Stimulated activated CD4-positive, alpha-beta T cell treated with anti-CD3 and anti-CD28 coated beads, Interleukin-2, amount 100 ng/mL, for 48 hours (primary cell): ENCODE measurements around the gene RHOF.
A peak's percentile ranks its signal among the peaks of the same experiment; 100 is the strongest.
"Not testable (repeated sequence)": the region's sequence is repeated elsewhere in the genome, so short reads cannot be mapped to it uniquely, and the experiment has no call there.

Experiments
- DNase-seq, 2 donors: peaks; one replicate each; pipeline ENCODE4 v3.0.0-alpha.2; 2020

Gene RHOF

DNA sequence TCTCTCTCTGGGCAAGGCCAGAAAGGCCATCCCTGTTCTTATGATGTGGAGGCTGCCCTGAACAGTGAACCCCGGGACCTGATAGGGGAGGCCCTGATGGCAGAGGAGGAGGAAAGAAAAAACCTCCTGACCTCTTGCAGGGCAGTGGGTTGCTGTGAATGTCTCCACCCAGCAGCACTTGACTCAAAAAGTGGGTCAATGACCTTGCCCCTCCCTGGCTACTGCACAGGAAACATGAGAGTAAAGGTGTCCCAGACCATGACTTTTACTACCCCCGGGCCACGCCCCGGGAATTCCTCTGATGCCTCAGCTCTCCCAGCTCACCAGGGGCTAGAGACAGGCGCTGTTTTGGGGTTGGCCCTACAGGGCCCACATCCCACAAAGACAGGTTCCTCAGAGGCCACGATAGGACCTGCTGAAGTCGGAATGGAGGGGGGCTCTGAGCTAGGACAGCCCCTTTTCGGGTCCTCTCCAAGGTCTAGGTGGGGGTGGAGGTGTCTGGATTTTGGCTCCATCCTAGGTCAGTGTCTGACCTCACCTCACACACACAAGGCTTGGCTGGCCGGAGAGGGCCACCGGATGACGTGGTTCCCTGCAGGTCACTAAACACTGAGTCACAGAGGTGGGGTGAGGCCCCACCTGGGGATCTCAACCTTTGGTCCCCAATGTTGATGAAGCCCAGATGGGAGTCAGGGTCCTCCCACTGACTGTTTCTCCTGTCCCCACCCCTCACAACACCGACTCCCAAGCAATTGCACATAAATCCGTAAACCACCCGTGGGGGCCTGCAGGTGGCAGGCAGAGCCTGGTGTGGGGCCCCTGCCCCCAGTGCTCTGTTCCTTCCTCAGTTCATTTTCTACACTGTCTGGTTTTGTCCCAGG, 1.6 kb downstream of the RHOF start:
- no peak for DNase-seq

DNA sequence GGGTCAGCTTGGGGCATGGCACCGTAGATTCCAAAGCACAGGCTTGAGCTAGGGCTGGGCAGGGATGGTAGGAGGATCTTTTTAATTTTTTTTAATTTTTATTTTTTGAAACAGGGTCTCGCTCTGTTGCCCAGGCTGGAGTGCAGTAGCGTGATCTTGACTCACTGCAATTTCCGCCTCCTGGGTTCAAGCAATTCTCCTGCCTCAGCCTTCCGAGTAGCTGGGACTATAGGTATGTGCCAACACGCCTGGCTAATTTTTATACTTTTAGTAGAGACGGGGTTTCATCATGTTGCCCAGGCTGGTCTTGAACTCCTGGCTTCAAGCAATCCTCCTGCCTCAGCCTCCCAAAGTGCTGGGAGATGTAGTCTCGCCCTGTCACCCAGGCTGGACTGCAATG, 2.7 kb downstream of the RHOF start:
- DNase-seq = not testable (repeated sequence)

DNA sequence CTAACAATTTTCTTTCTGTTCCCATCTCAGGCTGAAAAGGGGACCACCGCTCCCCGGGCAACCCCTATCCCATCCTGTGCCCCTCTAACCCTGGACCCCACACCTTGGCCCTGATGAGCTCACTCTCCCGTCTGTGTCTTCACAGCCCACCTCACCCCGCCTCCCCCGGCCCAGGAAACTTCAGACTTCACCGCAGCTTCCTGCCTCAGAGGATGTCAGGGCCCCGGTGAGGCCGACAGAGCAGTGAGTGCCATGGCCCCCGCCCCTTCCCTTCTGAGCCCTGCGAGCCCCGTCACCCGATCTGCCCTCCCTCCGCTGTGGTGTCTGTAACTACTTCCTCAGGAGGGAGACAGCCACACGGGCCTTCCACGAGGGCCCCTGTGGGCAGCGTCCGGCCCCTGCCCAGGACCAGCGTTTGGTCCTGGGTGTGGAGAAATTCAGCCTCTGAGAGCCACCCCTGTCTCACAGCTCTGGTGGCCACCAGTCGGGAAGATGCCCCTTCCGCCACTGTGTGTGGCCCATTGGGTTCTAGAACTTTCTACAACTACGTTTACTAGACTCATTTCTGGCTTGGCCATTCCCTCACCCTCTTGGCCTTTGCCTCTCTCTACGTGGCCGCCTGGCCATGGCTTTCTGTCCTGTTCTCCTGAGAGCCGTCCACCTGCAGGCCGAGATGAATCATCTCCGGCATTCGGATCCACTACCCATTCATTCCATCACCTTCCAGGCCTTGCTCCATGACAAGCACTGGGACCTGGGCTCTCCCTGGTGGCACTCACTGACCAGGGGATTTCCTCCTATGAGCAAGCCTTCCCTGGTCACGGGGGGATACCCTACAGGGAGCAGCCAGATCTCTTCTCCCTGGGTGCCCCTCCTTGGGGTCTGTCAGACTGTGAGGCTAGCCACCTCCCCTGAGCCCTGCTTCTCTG, 3.4 kb downstream of the RHOF start:
- DNase-seq = peak; percentile 75 to 86

DNA sequence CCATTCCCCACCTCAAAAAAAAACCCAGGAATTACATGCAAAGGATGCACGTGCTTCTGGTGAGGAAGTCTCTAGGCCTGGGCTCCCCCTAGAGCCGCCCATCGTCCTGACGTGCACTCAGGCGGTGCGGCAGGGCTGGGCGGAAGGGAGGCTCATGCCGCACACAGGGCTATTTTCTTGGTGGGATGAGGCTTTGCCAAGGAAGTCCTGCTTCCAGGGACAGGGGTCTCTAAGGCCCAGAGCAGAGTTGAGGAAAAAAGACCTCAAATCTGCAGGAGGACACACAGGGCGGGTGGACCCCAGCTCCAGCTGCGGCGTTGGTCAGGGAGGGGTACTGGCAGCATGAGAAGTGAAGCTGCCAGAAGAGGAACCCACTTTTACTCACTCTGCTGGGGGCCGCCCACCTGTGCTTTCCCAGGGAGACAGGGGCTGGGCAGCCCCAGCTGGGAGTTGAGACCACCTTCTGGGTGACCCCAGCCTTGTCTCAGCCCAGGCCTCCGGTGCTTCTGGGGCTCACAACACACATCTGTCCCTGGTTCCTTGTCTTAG, 4.2 kb downstream of the RHOF start:
- DNase-seq = no peak

DNA sequence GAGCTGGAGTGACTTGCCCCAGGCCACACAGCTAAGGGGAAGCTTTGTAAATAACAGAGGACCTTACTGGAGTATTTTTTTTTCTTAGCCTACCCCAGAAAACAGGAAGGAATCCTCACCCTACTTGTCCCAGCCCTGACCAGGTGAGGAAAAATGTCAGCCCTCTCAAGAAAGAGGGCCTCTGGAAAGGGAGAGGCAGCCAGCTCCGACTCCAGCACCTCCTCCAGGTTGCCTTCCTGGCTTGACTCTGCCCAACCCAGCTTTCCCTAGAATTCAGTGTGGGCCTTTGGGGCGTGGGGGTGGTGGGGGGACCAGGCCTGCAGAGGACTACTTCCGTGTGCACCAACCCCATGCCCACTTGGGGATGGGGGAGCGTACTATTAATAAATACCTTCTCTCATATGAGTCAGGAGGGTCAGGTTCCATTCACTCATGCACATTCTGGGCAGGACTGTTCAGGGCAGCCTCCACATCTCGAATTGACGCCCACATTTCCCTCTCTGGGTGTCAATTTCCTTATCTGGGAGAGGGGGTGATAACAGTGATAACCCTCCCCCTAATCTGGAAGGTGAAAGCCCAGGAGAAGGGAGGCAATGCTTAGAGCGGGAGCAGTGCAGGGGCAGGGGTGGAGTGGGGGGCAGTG, 5.2 kb downstream of the RHOF start:
- DNase-seq = no peak

DNA sequence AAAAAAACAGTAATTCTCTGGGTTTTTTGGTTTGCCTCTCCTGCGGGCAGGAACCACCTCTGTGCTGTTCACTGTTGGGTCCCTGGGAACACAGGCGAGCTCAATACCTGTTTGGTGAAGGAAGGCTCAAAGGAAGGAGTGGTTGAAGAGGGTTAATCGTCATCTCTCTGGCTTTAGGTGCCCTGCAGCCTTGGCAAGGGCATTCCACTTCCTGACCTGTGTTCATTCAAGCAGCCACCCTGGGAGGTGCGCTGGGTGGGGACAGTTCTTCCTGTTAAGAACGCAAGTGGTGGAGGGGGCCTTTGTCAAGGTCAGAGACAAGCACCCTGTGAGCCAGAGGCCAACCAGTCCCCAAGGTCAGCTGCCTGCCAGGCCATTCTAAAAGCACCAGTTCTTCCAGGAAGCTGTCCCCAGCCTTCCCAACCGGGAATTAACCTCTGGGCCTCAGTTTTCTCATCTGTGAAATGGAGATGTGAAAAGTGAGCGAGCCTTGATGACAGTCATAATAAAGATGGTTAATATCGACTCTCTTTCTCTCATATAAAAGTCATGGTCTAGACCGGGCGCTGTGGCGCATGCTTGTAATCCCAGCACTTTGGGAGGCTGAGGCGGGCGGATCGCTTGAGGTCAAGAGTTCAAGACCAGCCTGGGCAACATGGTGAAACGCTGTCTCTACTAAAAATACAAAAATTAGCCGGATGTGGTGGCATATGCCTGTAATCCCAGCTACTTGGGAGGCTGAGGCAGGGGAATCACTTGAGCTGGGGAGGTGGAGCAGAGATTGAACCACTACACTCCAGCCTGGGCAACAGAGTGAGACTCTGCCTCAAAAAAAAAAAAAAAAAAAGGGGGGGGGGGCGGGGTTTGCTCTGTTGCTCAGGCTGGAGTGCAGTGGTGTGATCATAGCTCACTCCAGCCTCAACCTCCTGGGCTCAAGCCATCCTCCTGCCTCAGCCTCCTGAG, 6.1 kb downstream of the RHOF start:
- DNase-seq = no peak

DNA sequence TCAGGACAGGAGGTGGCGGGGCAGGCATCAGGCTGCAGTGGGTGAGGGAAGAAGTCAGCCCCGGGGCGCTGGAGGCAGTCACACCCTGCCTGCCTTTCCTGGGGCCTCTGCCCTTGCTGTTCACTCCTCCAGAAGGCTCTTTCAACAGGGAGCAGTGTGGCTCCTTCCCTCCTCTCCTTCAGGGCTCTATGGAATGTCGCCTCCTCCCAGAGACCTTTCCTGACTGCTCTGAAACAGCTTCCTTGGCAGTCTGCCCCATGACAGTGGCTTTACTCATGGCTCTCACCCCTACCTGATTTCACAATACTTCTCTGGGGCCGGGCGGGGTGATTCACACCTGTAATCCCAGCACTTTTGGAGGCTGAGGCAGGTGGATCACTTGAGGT, 7.1 kb downstream of the RHOF start:
- DNase-seq = no peak

DNA sequence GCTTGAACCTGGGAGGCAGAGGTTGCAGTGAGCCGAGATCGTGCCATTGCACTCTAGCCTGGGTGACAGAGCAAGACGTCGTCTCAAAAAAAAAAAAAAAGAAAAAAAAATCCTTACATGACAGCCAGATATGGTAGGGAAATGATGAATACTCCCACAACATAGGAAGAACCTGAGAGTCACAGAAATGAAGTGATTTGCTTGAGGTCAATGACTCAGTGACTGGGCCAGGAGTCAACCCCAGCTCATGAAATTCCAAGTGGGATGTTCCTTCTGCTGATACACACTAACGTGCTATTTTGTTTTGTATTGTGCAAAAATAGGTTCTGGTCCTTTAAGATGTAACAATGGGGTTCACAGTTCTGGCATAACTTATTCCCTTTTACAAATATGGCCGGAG, 9.0 kb downstream of the RHOF start:
- no peak for DNase-seq

DNA sequence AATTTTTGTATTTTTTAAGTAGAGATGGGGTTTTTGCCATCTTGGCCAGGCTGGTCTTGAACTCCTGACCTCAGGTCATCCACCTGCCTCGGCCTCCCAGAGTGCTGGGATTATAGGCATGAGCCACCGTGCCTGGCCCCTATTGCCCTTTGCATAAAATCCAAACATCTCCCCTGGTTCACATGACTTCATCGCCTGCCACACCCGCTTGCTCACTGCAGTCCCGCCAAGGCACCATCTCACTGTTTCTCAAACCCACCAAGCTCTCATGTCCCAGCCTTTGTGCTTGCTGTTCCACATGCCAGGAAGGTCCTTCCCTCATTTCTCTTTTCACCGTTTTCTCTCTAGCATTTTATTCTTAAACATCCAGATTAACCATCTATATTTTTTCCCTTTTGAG, 9.7 kb downstream of the RHOF start:
- no peak for DNase-seq

DNA sequence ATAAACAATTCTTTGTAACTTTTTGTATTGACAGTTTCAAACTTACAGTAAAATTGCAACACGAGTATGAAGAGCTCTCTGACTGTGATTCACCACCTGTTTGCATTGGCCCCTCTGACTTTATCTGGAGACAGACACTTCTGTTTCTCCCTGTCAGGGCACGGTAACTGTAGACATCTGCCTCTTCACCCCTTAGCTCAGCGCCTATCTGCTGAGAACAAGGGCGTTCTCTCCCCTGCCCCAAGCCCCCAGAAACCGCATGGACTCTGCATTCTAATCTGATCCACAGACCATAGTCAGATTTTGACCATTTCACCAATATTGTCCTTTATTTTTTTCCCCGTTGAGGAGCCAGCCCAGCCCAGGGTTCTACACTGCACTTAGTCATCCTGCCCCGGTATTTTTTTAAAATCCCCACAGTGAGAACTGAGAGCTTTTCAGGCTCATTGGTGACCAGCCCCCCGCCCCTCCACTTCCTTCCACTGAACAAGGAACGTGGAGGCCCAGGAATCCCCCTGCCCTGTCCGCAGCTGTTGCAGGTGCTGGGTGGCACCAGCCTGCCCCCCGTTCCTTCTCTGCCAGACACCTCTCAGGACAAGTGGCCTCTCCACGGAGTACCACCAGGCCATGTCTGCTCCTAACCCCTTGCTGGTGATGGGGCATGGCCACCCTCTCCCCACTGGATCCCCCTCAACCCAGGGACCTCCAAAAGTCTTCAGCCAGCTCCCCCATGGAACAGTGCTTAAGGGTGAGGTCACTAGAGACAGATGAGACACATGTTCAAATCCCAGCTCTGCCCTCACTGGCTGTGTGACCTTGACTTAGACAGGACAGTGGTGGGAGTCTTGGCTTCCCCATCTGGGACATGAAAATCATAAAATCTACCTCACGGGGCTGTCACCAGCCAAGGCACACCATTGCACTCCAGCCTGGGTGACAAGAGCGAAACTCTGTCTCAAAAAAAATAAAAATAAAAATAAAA, 11.2 kb downstream of the RHOF start:
- no peak for DNase-seq

DNA sequence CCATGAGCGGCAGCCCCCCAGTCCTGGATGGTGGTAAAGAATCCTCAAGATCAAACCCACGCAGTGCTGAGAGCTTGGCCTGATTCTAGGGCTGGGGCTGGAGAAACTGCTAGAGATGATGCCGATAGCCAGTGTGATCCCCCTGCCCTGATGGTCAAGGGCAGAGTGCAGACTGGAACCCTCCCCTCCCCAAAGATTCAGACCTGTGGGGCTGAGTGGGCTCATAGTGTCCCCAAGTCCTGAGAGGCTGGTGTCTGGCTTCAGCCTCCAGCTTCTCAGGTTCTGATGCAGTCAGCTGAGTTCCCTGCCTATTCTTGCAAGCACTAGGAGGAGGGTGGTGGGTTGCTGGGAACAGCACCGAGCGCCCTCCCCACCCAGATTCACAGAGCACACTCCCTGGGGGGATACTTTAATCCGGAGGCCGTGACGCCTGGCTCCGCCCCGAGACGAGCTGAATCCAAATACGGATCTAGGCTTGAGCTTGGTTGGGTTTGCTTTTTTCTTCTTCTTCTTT, 11.9 kb downstream of the RHOF start:
- DNase-seq = no peak

DNA sequence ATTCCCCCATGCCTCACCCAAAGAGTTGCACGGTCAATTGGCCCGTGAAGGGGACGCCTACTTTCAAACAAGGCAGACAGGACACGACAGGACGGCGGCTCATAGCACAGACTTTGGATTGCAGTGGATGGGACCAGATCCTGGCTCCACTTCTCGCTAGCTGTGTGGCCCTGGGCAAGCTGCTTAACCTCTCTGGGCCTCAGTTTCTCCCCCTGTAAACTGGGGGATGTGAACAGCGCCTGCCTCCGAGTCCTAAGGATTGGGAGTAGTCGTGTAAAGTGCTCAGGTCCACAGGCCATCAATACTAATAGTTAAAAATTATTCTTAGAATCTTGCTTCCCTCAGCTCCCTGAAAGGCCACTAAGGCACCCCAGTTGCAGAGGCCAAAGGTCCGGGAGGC, 13.1 kb downstream of the RHOF start:
- DNase-seq = no peak

DNA sequence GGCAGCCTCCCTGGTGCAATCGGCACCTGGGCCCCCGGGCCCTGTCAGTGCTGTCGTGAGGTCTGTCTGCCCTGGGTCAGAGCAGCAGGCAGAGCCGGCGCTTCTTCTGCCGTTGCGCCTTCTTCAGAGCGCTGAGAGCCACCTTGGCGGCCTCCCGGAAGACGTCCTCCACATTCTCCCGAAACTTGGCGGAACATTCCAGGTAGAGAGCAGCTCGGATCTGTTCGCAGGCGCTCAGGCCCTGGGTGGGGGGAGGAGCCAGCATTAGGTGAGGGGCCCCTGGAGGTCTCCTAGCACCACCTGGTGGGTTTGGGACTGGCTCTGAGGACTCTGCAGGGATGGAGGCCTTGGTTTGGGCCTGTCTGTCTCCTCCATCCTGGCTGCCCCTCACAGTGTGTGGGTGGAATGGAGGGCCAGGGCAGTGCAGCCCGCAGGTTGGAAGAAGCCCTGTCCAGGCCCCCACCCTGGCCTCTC, 14.0 kb downstream of the RHOF start:
- no peak for DNase-seq

DNA sequence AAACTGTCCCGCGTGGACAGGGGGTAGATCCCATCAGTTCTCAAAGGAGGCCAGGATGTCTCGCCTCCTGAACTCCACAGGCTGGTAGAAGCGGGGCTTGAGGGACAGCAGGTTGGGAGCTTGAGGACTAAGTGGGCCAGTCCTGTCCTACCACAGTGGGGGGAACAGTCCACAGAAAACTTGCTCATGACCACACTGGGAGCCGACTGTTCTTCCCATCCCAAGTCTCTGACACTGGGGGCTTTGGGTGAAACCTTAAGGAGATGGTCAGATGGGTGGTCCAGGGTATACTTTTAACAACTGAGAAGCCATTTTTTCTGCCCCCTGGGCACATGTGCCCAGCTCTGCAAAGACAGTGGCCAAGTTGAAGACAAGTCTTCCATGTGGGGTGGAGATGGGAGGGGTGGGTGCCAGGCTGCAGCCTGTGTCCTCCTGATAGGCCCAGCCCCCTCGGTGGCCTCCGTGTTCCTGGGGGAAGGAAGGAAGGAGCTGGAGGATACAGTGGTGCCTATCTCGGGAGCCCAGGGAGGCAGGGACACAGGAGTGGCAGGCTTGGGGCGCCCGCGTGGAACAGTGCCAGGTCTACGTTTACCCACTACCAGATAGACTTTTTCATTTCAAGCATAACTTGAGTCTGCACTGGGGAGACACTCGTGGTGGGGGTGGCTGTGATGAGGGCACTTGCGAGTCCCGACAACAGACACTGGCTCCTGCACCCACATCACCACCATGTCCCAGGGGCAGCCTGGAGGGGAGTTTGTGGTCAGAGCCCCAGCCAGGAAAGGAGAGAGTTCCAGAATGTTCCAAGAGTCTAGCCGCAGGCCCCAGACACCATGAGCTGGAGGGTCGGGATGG, 14.7 kb downstream of the RHOF start:
- DNase-seq = no peak

DNA sequence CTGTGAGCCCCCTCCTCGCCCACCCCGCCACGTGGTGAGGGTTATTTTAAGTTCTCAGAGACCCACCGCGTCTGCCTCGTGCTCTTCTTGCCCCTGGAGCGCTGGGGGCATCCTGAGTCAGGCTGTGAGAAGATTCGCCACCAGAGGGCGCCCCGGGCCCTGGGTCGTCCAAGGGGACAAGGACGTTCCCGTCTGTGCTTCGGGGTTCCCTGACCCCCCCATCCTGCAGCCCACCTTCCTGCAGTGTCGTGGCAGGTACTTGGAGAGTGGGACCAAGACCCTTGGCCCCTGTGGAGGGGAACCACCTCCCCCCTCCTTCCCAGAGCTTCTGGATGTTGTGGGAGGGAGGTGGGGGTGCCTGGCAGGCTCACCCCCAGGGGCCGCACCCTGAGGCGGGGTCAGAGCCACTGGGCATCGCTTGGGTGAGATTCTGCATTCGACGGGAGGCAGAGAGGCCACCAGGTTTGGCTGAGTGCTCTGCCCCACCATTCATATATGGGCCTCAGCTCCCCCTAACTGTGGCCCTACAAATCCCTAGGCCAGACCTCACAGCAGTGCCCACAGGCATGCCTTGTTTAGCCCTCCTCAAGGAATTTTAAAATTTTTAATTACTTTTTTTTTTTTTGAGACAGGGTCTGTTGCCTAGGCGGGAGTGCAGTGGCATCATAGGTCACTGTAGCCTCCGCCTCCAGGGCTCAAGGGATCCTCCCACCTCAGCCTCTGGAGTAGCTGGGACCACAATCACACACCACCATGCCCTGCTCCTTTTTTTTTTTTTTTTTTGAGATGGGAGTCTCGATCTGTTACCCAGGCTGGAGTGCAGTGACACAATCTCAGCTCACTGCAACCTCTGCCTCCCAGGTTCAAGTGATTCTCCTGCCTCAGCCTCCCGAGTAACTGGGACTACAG, 17.0 kb downstream of the RHOF start:
- peak; percentile 95 to 97 for DNase-seq

DNA sequence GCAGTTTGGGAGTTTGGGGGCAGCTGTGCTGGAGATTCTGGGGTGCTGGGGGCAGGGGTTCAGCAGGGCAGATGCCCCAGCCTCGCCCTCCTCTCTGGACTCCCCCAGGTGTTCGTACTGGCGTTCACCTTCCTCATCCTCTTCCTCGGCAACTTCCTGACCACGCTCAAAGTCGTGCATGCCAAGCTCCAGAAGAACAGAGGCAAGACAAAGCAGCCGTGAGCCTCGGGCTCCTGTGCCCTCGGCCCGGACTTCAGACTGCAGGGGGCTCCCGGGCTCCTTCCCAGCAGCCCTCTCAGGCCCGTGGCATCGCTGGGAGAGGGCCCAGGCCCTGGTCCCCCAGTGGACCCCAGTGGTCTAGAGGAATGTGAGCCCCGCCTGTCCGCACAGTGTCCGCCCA, 18.0 kb downstream of the RHOF start:
- no peak for DNase-seq

DNA sequence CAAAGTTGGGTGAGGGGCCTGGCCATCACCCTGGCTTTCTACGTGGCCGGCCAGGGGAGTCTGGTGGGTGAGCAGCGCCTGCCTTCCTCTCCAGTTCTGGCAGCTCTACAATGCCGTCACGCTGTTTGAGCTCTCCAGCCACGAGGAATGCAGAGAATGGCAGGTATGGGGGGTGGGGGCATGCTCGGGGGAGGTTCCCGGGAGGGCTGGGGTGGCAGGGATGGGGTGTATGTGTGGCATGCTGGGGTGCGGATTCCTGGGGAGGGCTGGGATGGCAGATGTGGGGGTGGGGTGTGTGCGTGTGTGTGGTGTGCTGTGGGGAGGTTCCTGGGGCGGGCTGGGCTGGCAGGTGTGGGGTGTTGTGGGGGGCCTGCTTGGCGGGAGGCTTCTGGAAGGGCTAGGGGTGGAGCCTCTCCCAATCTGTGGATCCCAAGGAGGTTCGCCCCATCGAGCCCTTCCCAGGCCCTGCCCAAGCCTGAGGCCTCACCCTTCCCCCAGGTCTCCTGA, 18.5 kb downstream of the RHOF start:
- DNase-seq = no peak
